HEK293 (cell line): Measurements from ENCODE around the gene YOD1.

Experiments
- HOXA7 ChIP-seq: sonication (generic); formaldehyde crosslinking; IDR thresholded peaks from 2 replicates; pipeline ENCODE4 v1.8.1; 2022; ENCODE audit warnings: missing genetic modification reagents, borderline replicate concordance
- SP2 ChIP-seq: fragments of 450-650 bp; formaldehyde crosslinking; IDR thresholded peaks from 2 replicates; pipeline ENCODE4 v1.5.1; 2016; ENCODE audit warnings: missing biosample characterization, missing genetic modification characterization
- YY1 ChIP-seq: fragments of 450-650 bp; formaldehyde crosslinking; IDR thresholded peaks from 2 replicates; pipeline ENCODE4 v1.5.1; 2018; ENCODE audit warnings: missing biosample characterization, missing genetic modification characterization
- TF ChIP-seq, protein P1 (sequence below): fragments of 450-650 bp; formaldehyde crosslinking; IDR thresholded peaks from 2 replicates; pipeline ENCODE4 v1.5.1; 2016; ENCODE audit warnings: missing biosample characterization, missing genetic modification characterization
- TF ChIP-seq, protein P2 (sequence below): sonication (generic); formaldehyde crosslinking; IDR thresholded peaks from 2 replicates; pipeline ENCODE4 v1.8.1; 2022; ENCODE audit warnings: mild to moderate bottlenecking, moderate library complexity, missing genetic modification reagents
- TF ChIP-seq, protein P3 (sequence below): fragments of 450-650 bp; formaldehyde crosslinking; IDR thresholded peaks from 2 replicates; pipeline ENCODE4 v1.5.1; 2016; ENCODE audit warnings: missing biosample characterization, missing genetic modification characterization

DNA sequence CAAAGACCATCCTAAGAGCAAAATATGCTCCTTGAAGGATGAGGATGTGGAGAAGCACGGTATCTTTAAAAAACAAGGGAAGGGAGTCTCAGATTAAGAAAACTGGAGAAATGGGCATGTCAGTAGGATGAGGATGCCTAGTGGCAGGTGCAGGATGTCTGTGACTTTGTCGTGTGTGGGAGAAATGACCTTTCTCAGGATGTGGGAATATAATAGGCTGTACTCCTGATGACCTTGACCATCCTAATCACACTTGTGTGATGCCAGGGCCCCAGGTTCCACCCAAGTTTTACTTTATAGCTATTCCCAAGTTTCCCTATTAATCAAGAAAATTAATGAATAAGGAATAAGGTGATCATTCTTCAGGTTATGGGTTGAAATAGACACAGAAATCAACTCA is 31.3 kb downstream of the YOD1 start:
- TF ChIP-seq HOXA7 (CRISPR knock-in tag) (no peak), YY1 (tag by site-specific recombination) (no peak), SP2 (no peak)
- TF ChIP-seq, protein P1, sequence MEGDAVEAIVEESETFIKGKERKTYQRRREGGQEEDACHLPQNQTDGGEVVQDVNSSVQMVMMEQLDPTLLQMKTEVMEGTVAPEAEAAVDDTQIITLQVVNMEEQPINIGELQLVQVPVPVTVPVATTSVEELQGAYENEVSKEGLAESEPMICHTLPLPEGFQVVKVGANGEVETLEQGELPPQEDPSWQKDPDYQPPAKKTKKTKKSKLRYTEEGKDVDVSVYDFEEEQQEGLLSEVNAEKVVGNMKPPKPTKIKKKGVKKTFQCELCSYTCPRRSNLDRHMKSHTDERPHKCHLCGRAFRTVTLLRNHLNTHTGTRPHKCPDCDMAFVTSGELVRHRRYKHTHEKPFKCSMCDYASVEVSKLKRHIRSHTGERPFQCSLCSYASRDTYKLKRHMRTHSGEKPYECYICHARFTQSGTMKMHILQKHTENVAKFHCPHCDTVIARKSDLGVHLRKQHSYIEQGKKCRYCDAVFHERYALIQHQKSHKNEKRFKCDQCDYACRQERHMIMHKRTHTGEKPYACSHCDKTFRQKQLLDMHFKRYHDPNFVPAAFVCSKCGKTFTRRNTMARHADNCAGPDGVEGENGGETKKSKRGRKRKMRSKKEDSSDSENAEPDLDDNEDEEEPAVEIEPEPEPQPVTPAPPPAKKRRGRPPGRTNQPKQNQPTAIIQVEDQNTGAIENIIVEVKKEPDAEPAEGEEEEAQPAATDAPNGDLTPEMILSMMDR (tag by site-specific recombination) = no peak
- TF ChIP-seq, protein P2, sequence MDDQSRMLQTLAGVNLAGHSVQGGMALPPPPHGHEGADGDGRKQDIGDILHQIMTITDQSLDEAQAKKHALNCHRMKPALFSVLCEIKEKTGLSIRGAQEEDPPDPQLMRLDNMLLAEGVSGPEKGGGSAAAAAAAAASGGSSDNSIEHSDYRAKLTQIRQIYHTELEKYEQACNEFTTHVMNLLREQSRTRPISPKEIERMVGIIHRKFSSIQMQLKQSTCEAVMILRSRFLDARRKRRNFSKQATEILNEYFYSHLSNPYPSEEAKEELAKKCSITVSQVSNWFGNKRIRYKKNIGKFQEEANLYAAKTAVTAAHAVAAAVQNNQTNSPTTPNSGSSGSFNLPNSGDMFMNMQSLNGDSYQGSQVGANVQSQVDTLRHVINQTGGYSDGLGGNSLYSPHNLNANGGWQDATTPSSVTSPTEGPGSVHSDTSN (CRISPR knock-in tag) = no peak
- TF ChIP-seq, protein P3, sequence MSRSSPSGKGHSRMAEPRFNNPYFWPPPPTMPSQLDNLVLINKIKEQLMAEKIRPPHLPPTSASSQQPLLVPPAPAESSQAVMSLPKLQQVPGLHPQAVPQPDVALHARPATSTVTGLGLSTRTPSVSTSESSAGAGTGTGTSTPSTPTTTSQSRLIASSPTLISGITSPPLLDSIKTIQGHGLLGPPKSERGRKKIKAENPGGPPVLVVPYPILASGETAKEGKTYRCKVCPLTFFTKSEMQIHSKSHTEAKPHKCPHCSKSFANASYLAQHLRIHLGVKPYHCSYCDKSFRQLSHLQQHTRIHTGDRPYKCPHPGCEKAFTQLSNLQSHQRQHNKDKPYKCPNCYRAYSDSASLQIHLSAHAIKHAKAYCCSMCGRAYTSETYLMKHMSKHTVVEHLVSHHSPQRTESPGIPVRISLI = no peak
